LNCAP (cell line): ENCODE results near the gene MAG.

Experiments
- CTCF ChIP-seq: fragments of 450-650 bp; IDR thresholded peaks from 2 replicates; pipeline ENCODE4 v1.5.1; 2017; ENCODE audit warnings: mild to moderate bottlenecking

Gene MAG

GRCh38 chr19:35327642-35328041 lies 35.7 kb downstream of the MAG start:
- TF ChIP-seq CTCF: no peak

GRCh38 chr19:35328851-35329285 lies 36.9 kb downstream of the MAG start, which contains the start of gene CD22:
Gene CD22 (plus strand): TSS chr19:35329187. CDS start chr19:35332041, 2,854 bp downstream.
- TF ChIP-seq CTCF: no peak

GRCh38 chr19:35329323-35329722 lies 37.4 kb downstream of the MAG start:
- TF ChIP-seq CTCF: no peak

GRCh38 chr19:35330475-35330874 lies 38.5 kb downstream of the MAG start:
- no peak for TF ChIP-seq CTCF

- no peak for TF ChIP-seq CTCF
Measured at GRCh38 chr19:35331551-35332214, 39.7 kb downstream of the MAG start.

- TF ChIP-seq CTCF: no peak
Measured at GRCh38 chr19:35332817-35333216, 40.9 kb downstream of the MAG start.

- no peak for TF ChIP-seq CTCF
Measured at GRCh38 chr19:35334144-35334753, 42.3 kb downstream of the MAG start.
